GM19397 (cell line): Measurements from ENCODE around the gene CACNA1C.

Source experiments
- ATAC-seq: cut with Tn5 transposase; IDR thresholded peaks from one replicate; pipeline ENCODE4 v1.9.1; 2021; ENCODE audit warnings: mild to moderate bottlenecking, moderate library complexity; ENCODE audit not compliant: unreplicated experiment

The CACNA1C gene

GRCh38 chr12:2137711-2138110 lies 84.9 kb downstream of the CACNA1C start:
- no peak for ATAC-seq

- no peak for ATAC-seq
These were observed 85.5 kb downstream of the CACNA1C start for GRCh38 chr12:2138294-2138693.

- no peak for ATAC-seq
These were observed 86.1 kb downstream of the CACNA1C start for GRCh38 chr12:2138871-2139308.

- ATAC-seq: no peak
These were observed 86.9 kb downstream of the CACNA1C start for GRCh38 chr12:2139651-2140050.

GRCh38 chr12:2140858-2141519 lies 88.2 kb downstream of the CACNA1C start:
- no peak for ATAC-seq

GRCh38 chr12:2142068-2142467 lies 89.3 kb downstream of the CACNA1C start:
- no peak for ATAC-seq

- ATAC-seq: no peak
These were observed 92.2 kb downstream of the CACNA1C start for GRCh38 chr12:2144951-2145350.

- ATAC-seq: no peak
These were observed 92.7 kb downstream of the CACNA1C start for GRCh38 chr12:2145433-2145998.

GRCh38 chr12:2147335-2147734 lies 94.5 kb downstream of the CACNA1C start:
- no peak for ATAC-seq

GRCh38 chr12:2149091-2149490 lies 96.3 kb downstream of the CACNA1C start:
- ATAC-seq: no peak

GRCh38 chr12:2150833-2151232 lies 98.0 kb downstream of the CACNA1C start:
- ATAC-seq: no peak

GRCh38 chr12:2151391-2151790 lies 98.6 kb downstream of the CACNA1C start:
- no peak for ATAC-seq

- ATAC-seq: no peak
These were observed 99.3 kb downstream of the CACNA1C start for GRCh38 chr12:2152134-2152533.

GRCh38 chr12:2154050-2154449 lies 101.3 kb downstream of the CACNA1C start:
- ATAC-seq: no peak

GRCh38 chr12:2154521-2154920 lies 101.7 kb downstream of the CACNA1C start:
- ATAC-seq: no peak

GRCh38 chr12:2156333-2156732 lies 103.5 kb downstream of the CACNA1C start:
- no peak for ATAC-seq

GRCh38 chr12:2160043-2160442 lies 107.3 kb downstream of the CACNA1C start:
- ATAC-seq: no peak

- no peak for ATAC-seq
These were observed 108.7 kb downstream of the CACNA1C start for GRCh38 chr12:2161473-2161872.

- ATAC-seq: no peak
These were observed 110.6 kb downstream of the CACNA1C start for GRCh38 chr12:2163177-2163941.

- ATAC-seq: no peak
These were observed 112.2 kb downstream of the CACNA1C start for GRCh38 chr12:2165021-2165420.

- ATAC-seq: no peak
These were observed 113.1 kb downstream of the CACNA1C start for GRCh38 chr12:2165927-2166326.

GRCh38 chr12:2166696-2167095 lies 113.9 kb downstream of the CACNA1C start:
- ATAC-seq: no peak
